ENCODE measurements around the gene CRADD.

The CRADD gene

DNA sequence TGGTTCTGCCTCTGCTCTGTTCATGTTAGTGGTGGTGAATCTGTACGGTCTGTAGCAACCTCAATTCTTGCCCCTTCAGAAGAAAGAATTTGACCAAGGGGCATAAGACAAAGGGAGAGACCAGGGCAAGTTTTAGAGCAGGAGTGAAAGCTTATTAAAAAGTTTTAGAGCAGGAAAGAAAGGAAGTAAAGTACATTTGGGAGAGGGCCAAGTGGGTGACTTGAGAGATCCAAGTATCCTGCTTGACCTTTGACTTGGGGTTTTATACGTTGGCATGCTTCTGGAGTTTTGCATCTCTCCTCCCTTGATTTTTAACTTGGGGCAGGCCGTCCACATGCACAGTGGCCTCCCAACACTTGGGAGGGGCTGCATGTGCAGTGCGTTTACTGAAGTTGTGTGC, 225.0 kb downstream of the CRADD start:
- TF ChIP-seq, protein P1, sequence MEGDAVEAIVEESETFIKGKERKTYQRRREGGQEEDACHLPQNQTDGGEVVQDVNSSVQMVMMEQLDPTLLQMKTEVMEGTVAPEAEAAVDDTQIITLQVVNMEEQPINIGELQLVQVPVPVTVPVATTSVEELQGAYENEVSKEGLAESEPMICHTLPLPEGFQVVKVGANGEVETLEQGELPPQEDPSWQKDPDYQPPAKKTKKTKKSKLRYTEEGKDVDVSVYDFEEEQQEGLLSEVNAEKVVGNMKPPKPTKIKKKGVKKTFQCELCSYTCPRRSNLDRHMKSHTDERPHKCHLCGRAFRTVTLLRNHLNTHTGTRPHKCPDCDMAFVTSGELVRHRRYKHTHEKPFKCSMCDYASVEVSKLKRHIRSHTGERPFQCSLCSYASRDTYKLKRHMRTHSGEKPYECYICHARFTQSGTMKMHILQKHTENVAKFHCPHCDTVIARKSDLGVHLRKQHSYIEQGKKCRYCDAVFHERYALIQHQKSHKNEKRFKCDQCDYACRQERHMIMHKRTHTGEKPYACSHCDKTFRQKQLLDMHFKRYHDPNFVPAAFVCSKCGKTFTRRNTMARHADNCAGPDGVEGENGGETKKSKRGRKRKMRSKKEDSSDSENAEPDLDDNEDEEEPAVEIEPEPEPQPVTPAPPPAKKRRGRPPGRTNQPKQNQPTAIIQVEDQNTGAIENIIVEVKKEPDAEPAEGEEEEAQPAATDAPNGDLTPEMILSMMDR (IDR thresholded peaks at IDR 0.05; ENCODE audit: borderline replicate concordance, extremely low read depth, low read length, poor library complexity, severe bottlenecking) = no peak
- TF ChIP-seq EZH2 (IDR thresholded peaks at IDR 0.05; ENCODE audit: borderline replicate concordance, low read depth, low read length, severe bottlenecking) = no peak
- Histone ChIP-seq H3K4me2 (ENCODE audit: insufficient read depth, low read length) (no peak overlapping the region), H3K9ac (ENCODE audit: low read depth, low read length) (no peak overlapping the region), H3K27ac (ENCODE audit: low read length) (peak overlapping the region; percentile 75; the same call in 1 of the 2 replicates), H3K36me3 (ENCODE audit: insufficient read depth, low read length) (no peaks in the 10 kb centered on the region; the same call in 1 of the 2 replicates), H3K4me1 (ENCODE audit: insufficient read depth, low read length) (peaks cover 47% of the 10 kb centered on the region), H3K9me3 (ENCODE audit: insufficient read depth, low read length, severe bottlenecking) (peaks cover 16% of the 10 kb centered on the region), H4K20me1 (ENCODE audit: insufficient read depth, low read length) (no peaks in the 10 kb centered on the region), H2AFZ (ENCODE audit: low read depth, low read length) (no peak overlapping the region), H3K27me3 (ENCODE audit: insufficient read depth, low read length, poor library complexity) (no peaks in the 10 kb centered on the region), H3K4me3 (ENCODE audit: low read depth in 1 of 2, low read length in 2 of 2) (no peak overlapping the region), H3K79me2 (ENCODE audit: insufficient read depth, low read length) (no peaks in the 10 kb centered on the region)
- DNase-seq (no peak), ATAC-seq (ENCODE audit: insufficient read depth, low read depth) (no peak)

DNA sequence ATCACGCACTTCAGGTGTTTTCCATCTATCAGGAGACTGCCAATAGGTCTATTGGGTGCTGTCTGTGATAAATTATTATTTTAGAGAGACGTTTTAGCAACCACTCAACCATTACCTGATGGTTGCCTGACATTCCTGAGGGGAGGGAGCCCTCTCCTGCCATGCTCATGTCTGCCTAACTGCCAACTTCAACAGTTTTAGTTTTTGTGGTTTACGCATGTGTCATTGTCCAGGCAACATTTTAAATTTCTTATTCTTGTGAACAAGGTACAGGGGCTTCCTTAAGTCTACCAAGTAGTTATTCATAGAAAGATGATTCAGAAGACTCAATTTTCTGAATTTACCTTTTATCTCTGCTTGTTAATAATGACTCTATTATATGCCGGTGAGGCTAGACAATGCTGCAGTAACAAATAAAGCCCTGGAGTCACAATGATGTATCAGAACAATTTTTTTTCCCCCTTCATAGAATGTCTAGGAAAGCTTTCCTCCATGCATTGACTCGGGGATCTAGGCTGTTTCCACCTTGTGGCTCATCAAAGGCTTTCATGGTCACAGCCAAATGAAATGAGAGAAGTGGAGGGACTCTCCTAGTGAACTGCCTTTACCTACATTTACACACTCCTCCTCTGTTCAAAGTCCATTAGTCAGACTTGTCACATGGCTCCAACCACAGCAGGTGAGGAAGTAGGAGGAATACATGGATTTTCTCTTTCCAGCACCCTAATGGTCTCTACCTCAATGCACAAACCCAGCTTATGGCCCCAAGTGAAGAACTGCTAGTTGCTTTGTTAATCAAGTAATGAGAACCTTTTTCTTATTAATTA, 225.8 kb downstream of the CRADD start:
- peaks cover 16% of the 10 kb centered on the region for H3K9me3 ChIP-seq (ENCODE audit: insufficient read depth, low read length, severe bottlenecking)
- DNase-seq (no peak), ATAC-seq (ENCODE audit: insufficient read depth, low read depth) (no peak)
- H3K79me2 ChIP-seq (ENCODE audit: insufficient read depth, low read length) = no peaks in the 10 kb centered on the region
- H3K4me1 ChIP-seq (ENCODE audit: insufficient read depth, low read length) = peaks cover 44% of the 10 kb centered on the region
- H3K4me2 ChIP-seq (ENCODE audit: insufficient read depth, low read length) = no peak overlapping the region
- no peaks in the 10 kb centered on the region for H4K20me1 ChIP-seq (ENCODE audit: insufficient read depth, low read length)
- peak overlapping the region; percentile 75 for H3K27ac ChIP-seq (ENCODE audit: low read length)
- H3K36me3 ChIP-seq (ENCODE audit: insufficient read depth, low read length) = no peaks in the 10 kb centered on the region; the same call in 1 of the 2 replicates
- no peaks in the 10 kb centered on the region for H3K27me3 ChIP-seq (ENCODE audit: insufficient read depth, low read length, poor library complexity)
- H3K4me3 ChIP-seq (ENCODE audit: low read depth in 1 of 2, low read length in 2 of 2) = no peak overlapping the region
- H2AFZ ChIP-seq (ENCODE audit: low read depth, low read length) = no peak overlapping the region
- TF ChIP-seq, protein P1 (IDR thresholded peaks at IDR 0.05; ENCODE audit: borderline replicate concordance, extremely low read depth, low read length, poor library complexity, severe bottlenecking) = peak; percentile 12
- TF ChIP-seq EZH2 (IDR thresholded peaks at IDR 0.05; ENCODE audit: borderline replicate concordance, low read depth, low read length, severe bottlenecking) = no peak
- no peak overlapping the region for H3K9ac ChIP-seq (ENCODE audit: low read depth, low read length)

DNA sequence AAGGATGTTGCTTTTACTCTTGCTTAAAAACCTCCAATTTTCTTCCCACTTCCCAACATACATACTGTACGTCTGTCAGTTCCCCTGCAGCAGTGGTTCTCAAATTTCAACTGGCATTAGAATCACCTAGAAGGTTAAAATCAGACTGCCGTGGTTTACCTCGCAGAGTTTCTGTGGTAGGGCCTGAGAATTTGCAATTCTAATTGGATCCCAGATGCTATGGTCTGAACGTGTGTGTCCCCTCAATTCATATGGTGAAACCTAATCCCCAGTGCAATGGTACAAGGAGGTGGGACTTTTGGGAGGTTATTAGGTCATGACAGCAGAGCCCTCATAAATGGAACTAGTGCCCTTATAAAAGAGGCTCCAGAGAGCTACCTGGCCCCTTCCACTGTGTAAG, 226.9 kb downstream of the CRADD start:
- H3K9ac ChIP-seq (ENCODE audit: low read depth, low read length) = no peak overlapping the region
- peak overlapping the region; percentile 75 for H3K27ac ChIP-seq (ENCODE audit: low read length)
- DNase-seq (no peak), ATAC-seq (ENCODE audit: insufficient read depth, low read depth) (peak; percentile 37; the same call in 2 of the 3 replicates)
- no peaks in the 10 kb centered on the region for H3K79me2 ChIP-seq (ENCODE audit: insufficient read depth, low read length)
- peaks cover 16% of the 10 kb centered on the region for H3K9me3 ChIP-seq (ENCODE audit: insufficient read depth, low read length, severe bottlenecking)
- H3K27me3 ChIP-seq (ENCODE audit: insufficient read depth, low read length, poor library complexity) = no peaks in the 10 kb centered on the region
- H4K20me1 ChIP-seq (ENCODE audit: insufficient read depth, low read length) = no peaks in the 10 kb centered on the region
- no peak for TF ChIP-seq EZH2 (IDR thresholded peaks at IDR 0.05; ENCODE audit: borderline replicate concordance, low read depth, low read length, severe bottlenecking)
- TF ChIP-seq, protein P1 (IDR thresholded peaks at IDR 0.05; ENCODE audit: borderline replicate concordance, extremely low read depth, low read length, poor library complexity, severe bottlenecking) = no peak
- no peaks in the 10 kb centered on the region; the same call in 1 of the 2 replicates for H3K36me3 ChIP-seq (ENCODE audit: insufficient read depth, low read length)
- no peak overlapping the region for H2AFZ ChIP-seq (ENCODE audit: low read depth, low read length)
- H3K4me3 ChIP-seq (ENCODE audit: low read depth in 1 of 2, low read length in 2 of 2) = no peak overlapping the region
- H3K4me2 ChIP-seq (ENCODE audit: insufficient read depth, low read length) = no peak overlapping the region
- H3K4me1 ChIP-seq (ENCODE audit: insufficient read depth, low read length) = peaks cover 32% of the 10 kb centered on the region

Data from DND-41 (cell line).